ENCODE data around the gene MPP2. TPM values are rescaled to one million over a fixed set of nuclear protein-coding genes. Genes with fewer than 3 reads are reported as not detected.

Gene MPP2
- total RNA-seq, 1 experiment from 2014 or later = 5.5 TPM

DNA sequence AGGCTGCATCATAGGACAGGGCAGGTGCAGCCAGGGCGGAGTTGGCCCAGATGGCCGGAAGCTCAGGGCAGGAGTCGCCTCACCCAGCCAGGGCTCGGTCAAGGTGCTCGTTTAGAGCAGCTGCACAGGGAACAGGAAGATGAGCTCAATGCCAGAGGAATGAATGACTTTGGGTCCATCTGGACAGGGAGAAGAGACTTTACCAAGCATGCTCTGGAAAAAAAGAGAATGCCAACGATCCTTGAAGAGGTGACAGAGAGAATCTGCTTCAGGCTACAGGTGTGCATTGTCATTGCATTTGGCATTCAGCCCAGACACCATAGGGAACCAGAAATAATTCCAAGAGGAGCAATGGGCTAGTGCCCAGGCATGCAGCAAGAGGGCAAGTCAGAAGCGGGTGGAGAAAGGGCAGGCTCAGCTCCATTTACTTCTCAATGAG is 67.6 kb downstream of the MPP2 start:
- no peaks in the 10 kb centered on the region for H3K9me3 Mint-ChIP-seq (ENCODE audit: low read depth, unreplicated experiment)

DNA sequence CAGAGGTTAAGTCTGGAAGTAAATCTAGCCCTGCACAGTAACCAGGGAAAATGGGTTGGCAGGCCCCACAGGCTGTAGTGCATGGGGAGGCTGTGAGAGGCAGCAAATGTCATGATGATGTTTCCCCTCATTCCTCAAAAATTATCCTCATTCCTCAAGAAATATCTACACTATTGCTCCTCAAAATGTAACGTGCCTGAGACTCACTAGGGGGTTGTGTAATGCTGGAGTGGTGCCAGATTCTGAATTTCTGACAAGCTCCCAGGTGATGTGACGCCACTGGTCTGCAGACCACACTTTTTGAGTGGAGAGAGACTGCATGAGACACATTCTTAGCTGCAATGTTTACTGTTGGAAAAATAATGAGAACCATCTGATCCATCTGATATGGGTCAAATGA is 73.2 kb downstream of the MPP2 start:
- peaks cover 37% of the 10 kb centered on the region for H3K36me3 Mint-ChIP-seq (ENCODE audit: insufficient read depth, unreplicated experiment)
- peak; percentile 28 for DNase-seq
- H3K9me3 Mint-ChIP-seq (ENCODE audit: low read depth, unreplicated experiment) = no peaks in the 10 kb centered on the region
- H3K27ac Mint-ChIP-seq (ENCODE audit: unreplicated experiment) = peak overlapping the region; percentile 44
- H3K4me1 Mint-ChIP-seq (ENCODE audit: low read depth, unreplicated experiment) = peaks cover 17% of the 10 kb centered on the region
- H3K4me3 Mint-ChIP-seq (ENCODE audit: low read depth, unreplicated experiment) = peak overlapping the region; percentile 75
- peaks cover 8% of the 10 kb centered on the region for H3K27me3 Mint-ChIP-seq (ENCODE audit: unreplicated experiment)
- no TSS peak for BruUV-seq (replicated peaks)
- intact Hi-C loops (cut with micrococcal nuclease; ENCODE audit: unreplicated experiment) = no loop called here
- CTCF ChIA-PET = interaction anchor here (1.2 kb wide), 1 partner anchor 12 kb away, joined by 6 read pairs; no protein-coding TSS in a partner anchor
- TF ChIP-seq, protein P1, sequence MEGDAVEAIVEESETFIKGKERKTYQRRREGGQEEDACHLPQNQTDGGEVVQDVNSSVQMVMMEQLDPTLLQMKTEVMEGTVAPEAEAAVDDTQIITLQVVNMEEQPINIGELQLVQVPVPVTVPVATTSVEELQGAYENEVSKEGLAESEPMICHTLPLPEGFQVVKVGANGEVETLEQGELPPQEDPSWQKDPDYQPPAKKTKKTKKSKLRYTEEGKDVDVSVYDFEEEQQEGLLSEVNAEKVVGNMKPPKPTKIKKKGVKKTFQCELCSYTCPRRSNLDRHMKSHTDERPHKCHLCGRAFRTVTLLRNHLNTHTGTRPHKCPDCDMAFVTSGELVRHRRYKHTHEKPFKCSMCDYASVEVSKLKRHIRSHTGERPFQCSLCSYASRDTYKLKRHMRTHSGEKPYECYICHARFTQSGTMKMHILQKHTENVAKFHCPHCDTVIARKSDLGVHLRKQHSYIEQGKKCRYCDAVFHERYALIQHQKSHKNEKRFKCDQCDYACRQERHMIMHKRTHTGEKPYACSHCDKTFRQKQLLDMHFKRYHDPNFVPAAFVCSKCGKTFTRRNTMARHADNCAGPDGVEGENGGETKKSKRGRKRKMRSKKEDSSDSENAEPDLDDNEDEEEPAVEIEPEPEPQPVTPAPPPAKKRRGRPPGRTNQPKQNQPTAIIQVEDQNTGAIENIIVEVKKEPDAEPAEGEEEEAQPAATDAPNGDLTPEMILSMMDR (IDR thresholded peaks at IDR 0.05; ENCODE audit: unreplicated experiment) = no peak

More for the DNA sequence above, 67.6 kb downstream of the MPP2 start:
- Mint-ChIP-seq H3K36me3 (ENCODE audit: insufficient read depth, unreplicated experiment) (peaks cover 5% of the 10 kb centered on the region), H3K4me3 (ENCODE audit: low read depth, unreplicated experiment) (peak overlapping the region; percentile 55), H3K4me1 (ENCODE audit: low read depth, unreplicated experiment) (peaks cover 42% of the 10 kb centered on the region), H3K27ac (ENCODE audit: unreplicated experiment) (peak overlapping the region; percentile 71), H3K27me3 (ENCODE audit: unreplicated experiment) (no peaks in the 10 kb centered on the region)
- TF ChIP-seq, protein P1 (IDR thresholded peaks at IDR 0.05; ENCODE audit: unreplicated experiment) = no peak
- CTCF ChIA-PET = interaction anchor here (0.5 to 2.0 kb wide), 5 partner anchors 38 to 230 kb away, joined by 3 to 5 read pairs (median 4); partner anchors contain the start of gene DUSP3
- TSS peak; percentile 55 for BruUV-seq (replicated peaks)
- peak; percentile 72 for DNase-seq
- intact Hi-C loops (cut with micrococcal nuclease; ENCODE audit: unreplicated experiment) = no loop called here

DNA sequence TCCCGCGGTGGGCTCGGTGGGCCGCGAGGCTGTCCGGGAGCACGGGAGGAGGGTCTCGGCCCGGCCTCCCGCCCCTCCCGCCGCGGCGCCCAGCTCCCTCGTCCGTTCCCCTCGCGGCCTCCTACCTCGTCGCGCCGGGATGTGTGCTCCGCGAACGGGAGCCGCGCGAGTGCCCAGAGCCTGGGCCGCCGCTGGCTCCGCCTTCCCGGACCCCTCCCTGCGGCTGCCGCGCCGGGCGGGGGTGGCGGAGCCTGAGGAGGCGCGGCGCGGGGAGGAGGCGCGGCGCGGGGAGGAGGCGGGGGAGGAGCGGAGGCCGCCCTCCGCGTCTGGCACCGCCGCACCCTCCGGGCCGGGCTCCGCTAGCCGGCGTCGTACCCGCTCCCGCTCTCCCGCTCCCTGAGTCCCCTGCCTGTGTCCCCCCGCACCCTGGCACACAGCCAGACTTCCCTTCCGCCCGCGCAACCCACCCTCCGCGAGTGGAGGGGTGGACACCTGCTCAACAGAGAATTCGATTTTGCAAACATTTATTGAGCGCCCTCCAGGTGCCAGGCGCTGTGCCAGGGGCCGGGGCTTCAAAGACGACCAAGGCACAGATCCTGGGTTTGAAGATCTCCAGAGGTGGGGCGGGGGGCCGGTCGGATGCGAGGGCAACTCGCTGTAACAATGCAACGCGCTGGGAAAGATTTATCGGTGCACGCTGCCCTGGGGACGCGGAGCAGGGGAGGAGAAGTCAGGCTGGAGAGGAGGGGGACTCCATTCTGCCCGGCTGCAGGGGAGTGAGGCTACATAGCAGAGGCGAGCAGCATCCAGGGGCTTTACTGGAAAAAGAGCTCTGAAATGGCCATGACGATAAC is 74.1 kb downstream of the MPP2 start, which contains the start of gene MPP3:
MPP3 (minus strand) TSS at position 171 of the 854 bp plus-strand sequence. CDS start 1,240 bp downstream, outside the sequence.
- H3K4me1 Mint-ChIP-seq (ENCODE audit: low read depth, unreplicated experiment) = peaks cover 15% of the 10 kb centered on the region
- peak within 1 kb of the TSS; percentile 75 for H3K4me3 Mint-ChIP-seq (ENCODE audit: low read depth, unreplicated experiment)
- H3K27ac Mint-ChIP-seq (ENCODE audit: unreplicated experiment) = peak within 1 kb of the TSS; percentile 69
- intact Hi-C loops (cut with micrococcal nuclease; ENCODE audit: unreplicated experiment) = no loop called here
- CTCF ChIA-PET = interaction anchor here (1.2 kb wide), 1 partner anchor 13 kb away, joined by 6 read pairs; no protein-coding TSS in a partner anchor
- TF ChIP-seq, protein P1 (IDR thresholded peaks at IDR 0.05; ENCODE audit: unreplicated experiment) = no peak
- peaks cover 40% of the 10 kb centered on the region for H3K36me3 Mint-ChIP-seq (ENCODE audit: insufficient read depth, unreplicated experiment)
- no TSS peak for BruUV-seq (replicated peaks)
- no peaks in the 10 kb centered on the region for H3K9me3 Mint-ChIP-seq (ENCODE audit: low read depth, unreplicated experiment)
- H3K27me3 Mint-ChIP-seq (ENCODE audit: unreplicated experiment) = peaks cover 8% of the 10 kb centered on the region
- DNase-seq = peak; percentile 87

DNA sequence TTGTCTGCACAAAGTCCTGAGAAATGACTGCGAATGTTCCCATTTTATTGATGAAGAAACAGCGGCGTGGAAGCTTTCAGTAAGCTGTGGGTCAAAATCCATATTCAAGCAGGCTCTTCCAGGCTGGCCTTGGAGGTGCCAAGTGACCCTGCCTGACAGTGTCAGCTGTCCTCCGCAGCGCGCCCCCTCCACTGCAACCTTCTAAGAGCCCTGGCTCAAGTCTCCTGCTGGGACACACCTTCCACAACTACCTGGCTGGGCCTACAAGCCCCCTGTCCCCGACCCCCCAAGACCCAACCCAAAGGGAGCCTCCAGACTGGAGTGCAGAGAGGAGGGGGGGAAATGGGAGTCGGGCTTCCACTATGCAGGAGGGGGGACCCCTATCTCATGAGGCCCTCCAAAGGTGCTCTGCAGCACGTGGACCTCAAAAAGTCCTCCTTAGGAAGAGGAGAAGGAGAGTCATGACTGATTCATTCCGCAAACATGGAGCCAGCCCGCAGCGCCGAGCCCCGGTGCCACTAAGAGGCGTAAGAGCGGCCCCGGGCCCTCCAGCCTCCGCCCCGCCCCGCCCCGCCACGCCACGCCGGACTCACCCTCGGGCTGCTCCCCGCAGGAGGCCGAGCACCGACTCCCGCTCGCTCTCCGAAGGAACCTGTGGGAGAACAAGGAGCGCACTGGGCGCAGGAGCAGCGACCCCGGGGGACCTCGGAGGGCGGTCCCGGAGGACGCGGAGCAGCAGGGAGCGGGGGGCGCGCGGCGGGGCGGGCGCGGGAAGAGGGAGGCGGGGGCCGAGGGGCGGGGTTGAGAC is 75.0 kb downstream of the MPP2 start:
- intact Hi-C loops (cut with micrococcal nuclease; ENCODE audit: unreplicated experiment) = no loop called here
- TF ChIP-seq, protein P1 (IDR thresholded peaks at IDR 0.05; ENCODE audit: unreplicated experiment) = no peak
- peak; percentile 71 for DNase-seq
- Mint-ChIP-seq H3K4me1 (ENCODE audit: low read depth, unreplicated experiment) (peaks cover 15% of the 10 kb centered on the region), H3K27ac (ENCODE audit: unreplicated experiment) (peak overlapping the region; percentile 69), H3K27me3 (ENCODE audit: unreplicated experiment) (peaks cover 8% of the 10 kb centered on the region), H3K4me3 (ENCODE audit: low read depth, unreplicated experiment) (peak overlapping the region; percentile 75), H3K9me3 (ENCODE audit: low read depth, unreplicated experiment) (no peaks in the 10 kb centered on the region), H3K36me3 (ENCODE audit: insufficient read depth, unreplicated experiment) (peaks cover 40% of the 10 kb centered on the region)
- TSS peak; percentile 47 for BruUV-seq (replicated peaks)
- CTCF ChIA-PET = interaction anchor here (1.3 kb wide), 1 partner anchor 14 kb away, joined by 5 read pairs; the partner anchor contains the start of gene CD300LG
